ENCODE results near the gene GAR1.
A peak's percentile ranks its signal among the peaks of the same experiment; 100 is the strongest.

The GAR1 gene

DNA sequence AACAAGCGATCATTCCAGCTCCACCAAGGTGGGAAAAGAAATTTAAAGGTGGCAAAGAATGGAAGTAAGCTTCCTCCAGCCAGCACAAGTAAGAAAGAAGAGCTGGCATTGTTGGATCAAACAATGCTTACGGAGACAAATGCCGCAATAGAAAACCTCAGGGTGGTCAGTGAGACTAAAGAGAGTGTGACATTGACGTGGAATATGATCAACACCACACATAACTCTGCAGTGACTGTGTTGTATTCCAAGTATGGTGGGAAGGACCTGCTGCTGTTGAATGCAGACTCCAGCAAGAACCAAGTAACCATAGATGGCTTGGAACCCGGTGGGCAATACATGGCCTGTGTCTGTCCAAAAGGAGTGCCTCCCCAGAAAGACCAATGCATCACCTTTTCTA is 54.5 kb downstream of the GAR1 start:
- no peak overlapping the region for H3K27ac ChIP-seq (ENCODE audit: low read length)
- no peaks in the 10 kb centered on the region for H4K20me1 ChIP-seq (ENCODE audit: insufficient read depth, low read length)
- TF ChIP-seq EZH2phosphoT487 (IDR thresholded peaks at IDR 0.05; ENCODE audit: low read depth), result no peak
- TF ChIP-seq, protein P1, sequence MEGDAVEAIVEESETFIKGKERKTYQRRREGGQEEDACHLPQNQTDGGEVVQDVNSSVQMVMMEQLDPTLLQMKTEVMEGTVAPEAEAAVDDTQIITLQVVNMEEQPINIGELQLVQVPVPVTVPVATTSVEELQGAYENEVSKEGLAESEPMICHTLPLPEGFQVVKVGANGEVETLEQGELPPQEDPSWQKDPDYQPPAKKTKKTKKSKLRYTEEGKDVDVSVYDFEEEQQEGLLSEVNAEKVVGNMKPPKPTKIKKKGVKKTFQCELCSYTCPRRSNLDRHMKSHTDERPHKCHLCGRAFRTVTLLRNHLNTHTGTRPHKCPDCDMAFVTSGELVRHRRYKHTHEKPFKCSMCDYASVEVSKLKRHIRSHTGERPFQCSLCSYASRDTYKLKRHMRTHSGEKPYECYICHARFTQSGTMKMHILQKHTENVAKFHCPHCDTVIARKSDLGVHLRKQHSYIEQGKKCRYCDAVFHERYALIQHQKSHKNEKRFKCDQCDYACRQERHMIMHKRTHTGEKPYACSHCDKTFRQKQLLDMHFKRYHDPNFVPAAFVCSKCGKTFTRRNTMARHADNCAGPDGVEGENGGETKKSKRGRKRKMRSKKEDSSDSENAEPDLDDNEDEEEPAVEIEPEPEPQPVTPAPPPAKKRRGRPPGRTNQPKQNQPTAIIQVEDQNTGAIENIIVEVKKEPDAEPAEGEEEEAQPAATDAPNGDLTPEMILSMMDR (IDR thresholded peaks at IDR 0.05; ENCODE audit: low read depth, low read length), result no peak
- no peak overlapping the region for H3K4me3 ChIP-seq (ENCODE audit: low read length)
- no peaks in the 10 kb centered on the region for H3K4me1 ChIP-seq (ENCODE audit: low read length)
- no peaks in the 10 kb centered on the region for H3K36me3 ChIP-seq (replicated peaks; ENCODE audit: low read depth, low read length)
- no peaks in the 10 kb centered on the region for H3K79me2 ChIP-seq (ENCODE audit: low read length)
- no peaks in the 10 kb centered on the region for H3K27me3 ChIP-seq (ENCODE audit: low read depth, low read length)
- no peak overlapping the region for H3K4me2 ChIP-seq (ENCODE audit: low read length)
- no peak overlapping the region for H2AFZ ChIP-seq (ENCODE audit: low read depth, low read length)
- no peak overlapping the region for H3K9ac ChIP-seq (ENCODE audit: low read length)
- no peaks in the 10 kb centered on the region for H3K9me3 ChIP-seq (ENCODE audit: insufficient read depth, low read length)

DNA sequence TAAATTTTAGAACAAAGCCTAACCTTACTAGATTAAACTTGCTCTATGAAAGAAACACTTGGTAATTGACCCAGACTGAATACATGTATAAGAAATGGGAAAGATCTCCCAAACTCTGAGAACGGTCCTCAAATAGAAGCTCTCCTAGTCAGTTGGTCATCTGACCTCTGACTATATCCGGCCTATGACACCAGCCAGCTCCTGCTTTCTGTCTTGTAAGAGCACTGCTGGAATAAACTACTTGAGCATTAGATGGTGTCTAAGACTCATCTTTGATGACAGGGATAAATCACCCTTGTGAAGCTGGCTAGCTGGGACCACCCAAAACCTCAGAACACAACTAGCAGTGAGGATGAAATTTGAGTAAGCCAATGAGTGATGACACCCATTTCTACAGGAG is 56.5 kb downstream of the GAR1 start:
- Histone ChIP-seq H3K79me2 (ENCODE audit: low read length) (no peaks in the 10 kb centered on the region), H3K4me2 (ENCODE audit: low read length) (no peak overlapping the region), H3K27ac (ENCODE audit: low read length) (no peak overlapping the region), H3K9ac (ENCODE audit: low read length) (no peak overlapping the region), H3K4me1 (ENCODE audit: low read length) (peaks cover 5% of the 10 kb centered on the region), H3K36me3 (replicated peaks; ENCODE audit: low read depth, low read length) (no peaks in the 10 kb centered on the region), H4K20me1 (ENCODE audit: insufficient read depth, low read length) (no peaks in the 10 kb centered on the region), H3K9me3 (ENCODE audit: insufficient read depth, low read length) (no peaks in the 10 kb centered on the region), H2AFZ (ENCODE audit: low read depth, low read length) (no peak overlapping the region), H3K4me3 (ENCODE audit: low read length) (no peak overlapping the region), H3K27me3 (ENCODE audit: low read depth, low read length) (no peaks in the 10 kb centered on the region)
- no peak for TF ChIP-seq EZH2phosphoT487 (IDR thresholded peaks at IDR 0.05; ENCODE audit: low read depth)
- TF ChIP-seq, protein P1 (IDR thresholded peaks at IDR 0.05; ENCODE audit: low read depth, low read length), result no peak

DNA sequence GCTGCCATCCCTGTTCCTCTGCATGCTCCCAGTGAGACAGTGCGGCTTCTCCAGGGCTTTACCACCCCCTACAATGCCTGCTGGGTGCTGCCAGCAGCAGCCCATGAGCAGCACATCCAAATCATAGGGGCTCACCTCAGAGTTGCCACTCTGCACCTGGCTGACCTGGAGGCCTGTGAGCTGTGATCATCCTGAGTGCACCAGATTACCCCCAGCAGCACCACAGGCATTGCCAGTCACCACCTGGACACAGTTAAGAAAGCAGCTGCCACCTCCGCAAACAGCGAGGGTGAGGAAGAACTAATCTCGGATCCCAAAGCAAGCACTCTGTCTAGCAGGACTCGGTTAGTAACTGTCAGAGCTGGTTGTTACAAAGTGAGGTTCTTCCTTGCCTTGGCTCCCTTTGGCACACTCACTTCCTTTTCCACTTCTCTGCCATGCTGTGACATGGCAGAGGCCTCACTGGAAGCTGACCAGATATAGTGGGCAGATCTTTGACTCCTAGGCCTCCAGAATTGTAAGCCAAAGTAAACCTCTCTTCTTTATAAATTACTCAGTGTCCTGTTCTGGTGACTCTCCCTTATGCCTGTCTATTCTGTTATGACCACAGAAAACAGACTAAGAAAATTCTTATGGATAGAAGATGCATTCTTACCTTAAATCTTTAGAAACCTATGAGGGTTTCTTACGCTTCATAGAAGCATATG is 57.5 kb downstream of the GAR1 start:
- H2AFZ ChIP-seq (ENCODE audit: low read depth, low read length), result no peak overlapping the region

DNA sequence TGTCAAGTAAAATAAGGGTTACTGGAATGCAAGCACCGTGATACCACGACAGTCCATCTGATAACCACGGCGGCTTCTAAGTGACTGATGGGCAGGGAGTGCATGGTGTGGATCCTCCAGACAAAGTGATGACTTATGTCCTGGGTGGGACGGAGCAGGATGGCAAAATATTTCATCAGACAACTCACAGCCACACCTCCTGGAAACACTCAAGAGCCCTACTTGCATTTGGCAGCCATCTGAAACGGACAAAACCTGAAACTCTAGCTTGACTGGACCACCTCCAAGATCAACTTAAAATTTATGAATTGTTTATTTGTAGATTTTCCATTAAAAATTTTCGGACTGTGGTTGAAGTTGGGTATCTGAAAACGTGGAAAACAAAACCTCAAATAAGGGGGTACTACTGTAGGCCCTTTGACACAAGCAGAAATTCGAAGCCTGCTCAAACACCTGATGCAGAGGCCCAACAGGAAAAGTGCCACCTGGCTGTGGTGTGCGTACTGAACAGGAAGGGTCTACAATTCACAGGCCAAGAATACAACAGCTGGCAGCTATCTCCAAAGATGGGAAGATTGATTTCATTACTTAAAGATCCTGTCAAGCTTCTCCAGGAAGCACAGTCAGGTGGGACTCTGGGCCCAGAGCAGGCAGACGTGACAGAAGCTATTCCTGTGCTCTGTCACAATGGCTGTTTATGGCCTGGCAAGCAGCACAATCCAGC is 58.4 kb downstream of the GAR1 start:
- no peaks in the 10 kb centered on the region for H3K79me2 ChIP-seq (ENCODE audit: low read length)
- peaks cover 16% of the 10 kb centered on the region for H3K4me1 ChIP-seq (ENCODE audit: low read length)
- no peak overlapping the region for H3K4me2 ChIP-seq (ENCODE audit: low read length)
- TF ChIP-seq EZH2phosphoT487 (IDR thresholded peaks at IDR 0.05; ENCODE audit: low read depth), result no peak
- TF ChIP-seq, protein P1 (IDR thresholded peaks at IDR 0.05; ENCODE audit: low read depth, low read length), result 0 out of 2 replicates have a peak, but pooled peaks have one; percentile 7
- H3K9ac ChIP-seq (ENCODE audit: low read length), result no peak overlapping the region
- no peak overlapping the region for H3K27ac ChIP-seq (ENCODE audit: low read length)
- no peak overlapping the region for H3K4me3 ChIP-seq (ENCODE audit: low read length)
- H3K27me3 ChIP-seq (ENCODE audit: low read depth, low read length), result no peaks in the 10 kb centered on the region
- H2AFZ ChIP-seq (ENCODE audit: low read depth, low read length), result no peak overlapping the region
- no peaks in the 10 kb centered on the region for H3K9me3 ChIP-seq (ENCODE audit: insufficient read depth, low read length)
- H4K20me1 ChIP-seq (ENCODE audit: insufficient read depth, low read length), result no peaks in the 10 kb centered on the region
- H3K36me3 ChIP-seq (replicated peaks; ENCODE audit: low read depth, low read length), result no peaks in the 10 kb centered on the region

More for the DNA sequence above, 57.5 kb downstream of the GAR1 start:
- H3K4me3 ChIP-seq (ENCODE audit: low read length), result no peak overlapping the region
- H3K4me2 ChIP-seq (ENCODE audit: low read length), result no peak overlapping the region
- H3K9ac ChIP-seq (ENCODE audit: low read length), result no peak overlapping the region
- H3K79me2 ChIP-seq (ENCODE audit: low read length), result no peaks in the 10 kb centered on the region
- no peaks in the 10 kb centered on the region for H4K20me1 ChIP-seq (ENCODE audit: insufficient read depth, low read length)
- peaks cover 14% of the 10 kb centered on the region for H3K4me1 ChIP-seq (ENCODE audit: low read length)
- no peak for TF ChIP-seq EZH2phosphoT487 (IDR thresholded peaks at IDR 0.05; ENCODE audit: low read depth)
- TF ChIP-seq, protein P1 (IDR thresholded peaks at IDR 0.05; ENCODE audit: low read depth, low read length), result no peak
- H3K36me3 ChIP-seq (replicated peaks; ENCODE audit: low read depth, low read length), result no peaks in the 10 kb centered on the region
- H3K27ac ChIP-seq (ENCODE audit: low read length), result no peak overlapping the region
- no peaks in the 10 kb centered on the region for H3K27me3 ChIP-seq (ENCODE audit: low read depth, low read length)
- no peaks in the 10 kb centered on the region for H3K9me3 ChIP-seq (ENCODE audit: insufficient read depth, low read length)

Measured in OCI-LY3 (cell line).